Astrocyte (in vitro differentiated cells and primary cell): ENCODE measurements around the gene CORT.

Experiments used
- EZH2 ChIP-seq: IDR thresholded peaks from 2 replicates; pipeline ENCODE4 v1.6.1; 2012; ENCODE audit warnings: mild to moderate bottlenecking, low read length, inconsistent platforms; ENCODE audit not compliant: insufficient read depth
- TF ChIP-seq, protein P1 (sequence below): IDR thresholded peaks from 2 replicates; pipeline ENCODE4 v1.5.1; 2011; ENCODE audit warnings: low read depth, mild to moderate bottlenecking, inconsistent platforms, low read length, moderate library complexity; ENCODE audit not compliant: insufficient read depth

DNA sequence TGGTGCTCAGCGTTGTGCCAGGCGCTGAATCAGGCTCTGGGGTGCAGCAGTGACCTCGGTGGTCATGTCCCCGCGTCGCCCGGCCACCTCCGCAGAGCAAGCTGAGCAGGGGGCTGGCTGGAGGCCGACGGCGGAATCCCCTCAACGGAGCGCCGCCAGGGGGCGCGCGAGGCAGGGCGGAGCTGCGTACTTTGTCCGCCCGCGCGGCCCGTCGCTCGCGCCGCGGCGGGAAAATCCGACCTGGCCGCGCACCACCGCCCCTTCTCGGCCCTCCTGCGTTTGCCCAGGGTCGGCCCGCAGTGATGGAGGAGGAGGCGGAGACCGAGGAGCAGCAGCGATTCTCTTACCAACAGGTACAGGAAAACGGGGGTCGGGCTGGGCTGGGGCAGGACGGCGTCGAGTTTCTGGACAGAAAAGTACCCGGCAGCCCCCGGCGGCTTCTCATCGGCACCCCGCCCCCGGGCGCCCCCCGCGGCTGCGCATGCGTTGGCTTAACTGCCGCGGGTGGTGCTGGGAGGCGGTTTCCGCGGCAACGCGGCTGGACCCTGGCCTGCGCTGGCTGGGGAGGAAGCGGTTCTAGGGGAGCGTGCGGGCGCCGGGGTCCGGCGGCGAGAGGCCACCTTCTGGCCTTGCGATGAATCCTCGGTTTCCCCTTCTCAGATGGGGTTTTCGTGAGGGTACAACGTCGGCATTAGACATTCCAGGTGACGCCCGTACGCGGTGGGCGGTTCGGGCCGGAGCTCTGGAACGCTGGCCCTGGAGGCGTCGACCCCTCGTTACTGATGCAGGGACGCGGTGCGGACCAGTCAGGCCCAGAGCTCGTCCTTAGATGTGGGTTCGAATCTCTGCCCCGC is 19.4 kb upstream of the CORT start, which contains the start of gene CENPS:
- TF ChIP-seq EZH2 = no peak
- TF ChIP-seq, protein P1, sequence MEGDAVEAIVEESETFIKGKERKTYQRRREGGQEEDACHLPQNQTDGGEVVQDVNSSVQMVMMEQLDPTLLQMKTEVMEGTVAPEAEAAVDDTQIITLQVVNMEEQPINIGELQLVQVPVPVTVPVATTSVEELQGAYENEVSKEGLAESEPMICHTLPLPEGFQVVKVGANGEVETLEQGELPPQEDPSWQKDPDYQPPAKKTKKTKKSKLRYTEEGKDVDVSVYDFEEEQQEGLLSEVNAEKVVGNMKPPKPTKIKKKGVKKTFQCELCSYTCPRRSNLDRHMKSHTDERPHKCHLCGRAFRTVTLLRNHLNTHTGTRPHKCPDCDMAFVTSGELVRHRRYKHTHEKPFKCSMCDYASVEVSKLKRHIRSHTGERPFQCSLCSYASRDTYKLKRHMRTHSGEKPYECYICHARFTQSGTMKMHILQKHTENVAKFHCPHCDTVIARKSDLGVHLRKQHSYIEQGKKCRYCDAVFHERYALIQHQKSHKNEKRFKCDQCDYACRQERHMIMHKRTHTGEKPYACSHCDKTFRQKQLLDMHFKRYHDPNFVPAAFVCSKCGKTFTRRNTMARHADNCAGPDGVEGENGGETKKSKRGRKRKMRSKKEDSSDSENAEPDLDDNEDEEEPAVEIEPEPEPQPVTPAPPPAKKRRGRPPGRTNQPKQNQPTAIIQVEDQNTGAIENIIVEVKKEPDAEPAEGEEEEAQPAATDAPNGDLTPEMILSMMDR = peak; percentile 60
